Lower leg skin (tissue), 3 donors: ENCODE data around the gene COBL.

Experiments used
- POLR2A ChIP-seq, 2 donors: fragments of 450-650 bp; IDR thresholded peaks; one replicate each; pipeline ENCODE4 v1.6.1; 2016 to 2017; ENCODE audit warnings: antibody characterized with exemption in 2 of 2, mild to moderate bottlenecking in 1 of 2, moderate library complexity in 1 of 2
- TF ChIP-seq, protein P1 (sequence below), 3 donors: fragments of 450-650 bp; IDR thresholded peaks; one replicate each; pipeline ENCODE4 v1.5.1; 2016; ENCODE audit warnings: antibody characterized with exemption in 3 of 3, mild to moderate bottlenecking in 3 of 3, moderate library complexity in 2 of 3

DNA sequence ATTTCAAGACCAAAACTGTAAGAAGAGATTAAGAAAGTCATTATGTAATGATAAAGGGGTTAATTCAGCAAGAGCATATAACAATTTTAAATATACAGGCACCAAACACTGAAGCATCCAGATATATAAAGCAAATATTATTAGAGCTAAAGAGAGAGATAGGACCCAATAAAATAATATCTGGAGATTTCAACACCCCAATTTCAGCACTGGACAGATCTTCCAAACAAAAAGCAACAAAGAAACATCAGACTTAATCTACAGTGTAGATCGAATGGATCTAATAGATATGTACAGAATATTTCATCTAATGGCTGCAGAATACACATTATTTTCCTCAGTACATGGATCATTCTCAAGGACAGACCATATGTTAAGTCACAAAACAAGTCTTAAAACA, 151.3 kb downstream of the COBL start:
- TF ChIP-seq, protein P1, sequence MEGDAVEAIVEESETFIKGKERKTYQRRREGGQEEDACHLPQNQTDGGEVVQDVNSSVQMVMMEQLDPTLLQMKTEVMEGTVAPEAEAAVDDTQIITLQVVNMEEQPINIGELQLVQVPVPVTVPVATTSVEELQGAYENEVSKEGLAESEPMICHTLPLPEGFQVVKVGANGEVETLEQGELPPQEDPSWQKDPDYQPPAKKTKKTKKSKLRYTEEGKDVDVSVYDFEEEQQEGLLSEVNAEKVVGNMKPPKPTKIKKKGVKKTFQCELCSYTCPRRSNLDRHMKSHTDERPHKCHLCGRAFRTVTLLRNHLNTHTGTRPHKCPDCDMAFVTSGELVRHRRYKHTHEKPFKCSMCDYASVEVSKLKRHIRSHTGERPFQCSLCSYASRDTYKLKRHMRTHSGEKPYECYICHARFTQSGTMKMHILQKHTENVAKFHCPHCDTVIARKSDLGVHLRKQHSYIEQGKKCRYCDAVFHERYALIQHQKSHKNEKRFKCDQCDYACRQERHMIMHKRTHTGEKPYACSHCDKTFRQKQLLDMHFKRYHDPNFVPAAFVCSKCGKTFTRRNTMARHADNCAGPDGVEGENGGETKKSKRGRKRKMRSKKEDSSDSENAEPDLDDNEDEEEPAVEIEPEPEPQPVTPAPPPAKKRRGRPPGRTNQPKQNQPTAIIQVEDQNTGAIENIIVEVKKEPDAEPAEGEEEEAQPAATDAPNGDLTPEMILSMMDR (IDR thresholded peaks at IDR 0.05), result no peak
- TF ChIP-seq POLR2A (IDR thresholded peaks at IDR 0.05), result no peak
